GM20431 (cell line): ENCODE data around the gene BAG3.

Experiments used
- in situ Hi-C: fragments of 300-500 bp; cut with MseI, MboI; formaldehyde crosslinking; loops from one replicate; pipeline ENCODE4 v1.15.0; 2020; ENCODE audit warnings: low sequenced_read_pairs; ENCODE audit not compliant: unreplicated experiment

Gene BAG3

DNA sequence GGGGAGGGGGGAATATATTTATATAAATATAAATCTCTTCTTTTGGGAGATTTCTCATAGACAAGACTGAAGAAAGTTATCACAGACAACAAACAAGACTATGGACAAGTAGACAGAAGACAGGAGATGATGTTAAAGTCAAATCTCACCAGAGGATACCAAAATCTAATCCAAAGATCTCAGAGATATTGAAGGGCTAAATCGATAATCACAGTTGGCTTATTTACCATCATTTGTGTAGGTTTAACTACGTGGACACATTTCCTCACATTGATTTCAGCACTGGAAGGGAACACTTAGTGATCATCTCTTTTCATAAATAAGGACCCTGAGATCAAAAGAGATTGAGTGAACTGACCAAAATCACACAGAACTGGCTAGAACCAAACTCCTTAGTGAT, 72.0 kb downstream of the BAG3 start:
- in situ Hi-C loops: no loop called here

DNA sequence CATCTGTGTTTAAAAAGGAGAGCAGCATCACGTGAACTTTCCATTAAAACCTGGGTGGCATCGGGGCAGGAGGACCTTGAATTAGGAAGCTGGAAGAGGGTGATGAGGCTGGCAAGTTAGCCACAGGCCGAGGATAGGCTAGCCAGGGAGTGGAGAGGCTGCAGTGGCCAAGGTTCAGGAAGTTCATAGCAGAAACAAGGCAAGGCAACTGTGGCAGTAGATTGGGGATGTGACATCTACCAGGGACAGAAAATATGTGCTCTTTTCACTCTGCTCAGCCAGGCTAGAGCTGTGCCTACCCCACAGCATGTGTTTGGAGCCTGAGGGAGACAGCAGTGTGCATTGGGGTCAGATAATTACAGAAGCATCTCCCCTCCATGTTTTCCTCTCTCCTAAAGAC, 72.4 kb downstream of the BAG3 start:
- in situ Hi-C loops: no loop called here

- in situ Hi-C loops: no loop called here
These were observed 73.7 kb downstream of the BAG3 start for GRCh38 chr10:119724593-119725516.

GRCh38 chr10:119725517-119725827, 74.3 kb downstream of the BAG3 start:
- in situ Hi-C loops: no loop called here

GRCh38 chr10:119725828-119726675, 74.9 kb downstream of the BAG3 start, which contains the start of gene INPP5F:
TSS of gene INPP5F (plus strand) at chr10:119726050. CDS start at chr10:119726263, 213 bp downstream.
- in situ Hi-C loops: no loop called here

- in situ Hi-C loops: no loop called here
These were observed 75.6 kb downstream of the BAG3 start for GRCh38 chr10:119726676-119727261.
